Endometrial microvascular endothelial cells (primary cell): Measurements from ENCODE around the gene ZDHHC14. TPM values are rescaled to one million over a fixed set of nuclear protein-coding genes. Genes with fewer than 3 reads are reported as not detected.
"Not testable (repeated sequence)": the region's sequence is repeated elsewhere in the genome, so short reads cannot be mapped to it uniquely, and the experiment has no call there.

Experiments
- in situ Hi-C: cut with HindIII; loops from 2 replicates; pipeline ENCODE4 v1.10.0; 2017; ENCODE audit warnings: low sequenced_read_pairs, low pct_unique_long_range_greater_than_20kb; ENCODE audit errors: inconsistent ontology term
- total RNA-seq: library from RNA; depleted of rRNA; stranded (reverse); fragments of >200 nt; gene quantifications from one replicate; pipeline ENCODE4 v1.2.3, GENCODE V29; 2015; ENCODE audit errors: inconsistent ontology term

ZDHHC14 gene
- total RNA-seq, 1 donor from 2014 or later = 16.4 TPM

DNA sequence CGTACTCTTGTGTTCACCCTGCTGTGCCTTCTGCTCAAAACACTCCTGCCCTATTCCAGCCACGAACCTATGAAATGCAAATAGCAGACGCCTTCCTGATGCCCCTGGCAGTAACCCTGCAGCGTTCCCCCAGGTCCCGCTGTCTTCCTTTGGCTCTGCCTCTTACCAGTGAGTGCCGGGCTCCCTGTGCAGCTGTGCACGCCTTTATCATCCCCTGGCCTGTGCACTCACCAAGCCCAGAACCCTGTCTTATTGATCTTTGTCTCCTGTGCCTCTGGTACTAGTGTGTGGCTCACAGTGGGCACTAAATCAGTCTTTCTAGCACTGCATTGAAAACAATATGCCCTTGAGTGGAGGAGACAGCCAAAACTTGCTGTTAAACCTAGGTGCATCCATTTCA lies 19.7 kb downstream of the ZDHHC14 start:
- in situ Hi-C loops = no loop called here

DNA sequence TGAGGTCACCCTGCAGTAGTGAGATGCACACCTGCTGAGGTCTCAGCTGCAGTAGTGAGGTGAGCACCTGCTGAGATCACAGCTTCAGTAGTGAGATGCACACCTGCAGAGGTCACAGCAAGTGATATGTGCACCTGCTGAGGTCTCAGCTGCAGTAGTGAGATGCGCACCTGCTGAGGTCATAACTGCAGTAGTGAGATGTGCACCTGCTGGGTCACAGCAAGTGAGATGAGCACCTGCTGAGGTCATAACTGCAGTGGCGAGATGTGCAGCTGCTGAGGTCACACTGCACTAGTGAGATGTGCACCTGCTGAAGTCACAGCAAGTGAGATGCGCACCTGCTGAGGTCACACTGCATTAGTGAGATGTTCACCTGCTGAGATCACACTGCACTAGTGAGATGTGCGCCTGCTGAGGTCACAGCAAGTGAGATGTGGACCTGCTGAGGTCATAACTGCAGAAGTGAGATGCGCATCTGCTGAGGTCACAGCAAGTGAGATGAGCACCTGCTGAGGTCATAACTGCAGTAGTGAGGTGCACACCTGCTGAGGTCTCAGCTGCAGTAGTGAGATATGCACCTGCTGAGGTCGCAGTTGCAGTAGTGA lies 20.8 kb downstream of the ZDHHC14 start:
- in situ Hi-C loops = no loop called here

DNA sequence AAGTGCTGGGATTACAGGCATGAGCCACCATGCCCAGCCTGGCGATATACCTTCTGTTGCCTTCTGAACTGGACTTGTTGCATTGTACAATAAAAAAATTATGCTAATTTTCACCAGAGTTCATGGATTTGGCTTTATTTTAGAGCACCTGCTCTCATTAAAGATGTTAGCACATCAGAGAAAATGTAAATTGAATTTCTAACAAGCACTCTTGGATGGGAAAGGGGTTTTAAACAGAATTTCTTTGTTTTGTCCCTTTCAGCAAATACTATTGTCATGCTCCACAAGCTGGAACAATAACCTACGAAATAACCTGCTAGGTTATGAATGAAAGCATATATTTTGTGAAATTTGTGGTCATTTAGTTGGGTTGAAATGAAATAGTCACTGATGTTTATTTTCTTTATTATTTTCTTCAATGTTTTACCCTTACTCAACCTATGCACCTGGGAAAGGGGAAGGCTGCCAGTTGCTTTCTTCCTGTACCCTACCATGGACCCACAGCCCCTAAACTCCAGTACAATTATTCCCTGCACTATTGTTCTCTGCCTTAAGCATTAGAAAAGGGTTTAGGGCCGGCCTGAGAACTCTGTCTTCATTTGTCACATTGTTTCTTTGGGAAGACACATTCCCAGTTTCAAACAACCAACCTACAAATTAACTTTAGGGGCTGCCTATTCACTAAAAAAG lies 22.2 kb downstream of the ZDHHC14 start:
- in situ Hi-C loops = no loop called here

DNA sequence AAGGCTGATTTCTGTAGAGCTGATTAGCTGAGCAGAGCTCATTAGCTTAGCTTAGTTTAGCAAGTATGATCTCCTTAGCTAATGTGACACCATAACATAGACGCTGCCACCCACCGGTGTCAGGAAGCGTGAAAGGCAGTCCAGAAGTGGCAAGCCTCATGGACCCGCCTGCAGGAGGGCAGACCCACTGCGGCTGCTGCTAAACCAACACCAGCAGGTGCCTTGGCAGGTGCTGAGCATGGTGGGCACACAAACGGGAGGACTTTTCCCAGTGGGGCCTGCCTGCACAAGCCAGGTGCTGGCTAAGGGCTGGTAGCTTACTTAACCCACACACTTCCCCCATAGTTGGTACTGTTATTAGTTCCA lies 22.7 kb downstream of the ZDHHC14 start:
- in situ Hi-C loops = no loop called here

DNA sequence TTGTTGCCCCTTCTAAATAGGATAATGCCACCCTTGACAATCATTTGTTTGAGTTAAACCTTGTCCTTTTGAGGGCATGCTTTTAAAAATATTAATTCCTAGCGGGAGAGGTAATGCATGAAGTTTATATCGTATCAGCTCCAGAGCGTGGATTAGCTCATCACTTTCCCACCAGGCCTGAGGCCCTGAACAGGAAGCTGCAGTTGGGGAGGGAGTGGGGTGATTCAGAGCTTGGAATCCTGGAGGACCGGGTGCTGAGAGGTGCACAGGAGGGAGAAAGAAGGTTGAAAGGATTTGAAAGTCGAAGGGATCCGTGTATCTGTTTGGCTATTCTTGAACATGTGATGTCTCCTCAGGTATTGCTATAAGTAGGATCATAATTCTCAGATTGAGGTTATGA lies 25.0 kb downstream of the ZDHHC14 start:
- in situ Hi-C loops = no loop called here

DNA sequence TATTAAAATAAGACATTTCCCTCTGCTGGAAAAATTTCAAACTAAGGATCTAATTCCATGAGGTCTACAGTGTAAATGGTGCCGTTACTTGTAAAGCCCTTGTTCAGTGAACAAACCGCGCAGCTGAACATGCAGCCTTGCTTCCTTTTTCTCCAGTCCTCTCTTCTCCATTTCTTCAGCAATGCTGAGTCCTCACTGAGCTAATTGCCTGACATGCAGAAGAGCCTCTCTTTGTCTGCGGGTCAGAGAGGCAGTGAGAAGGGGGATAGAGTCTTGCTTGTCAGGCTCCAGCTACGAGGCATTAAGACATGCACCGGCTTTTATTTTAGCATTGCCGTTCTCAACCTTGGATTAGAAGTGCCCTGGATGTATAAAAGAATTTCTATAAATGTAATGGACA lies 25.7 kb downstream of the ZDHHC14 start:
- in situ Hi-C loops = no loop called here

DNA sequence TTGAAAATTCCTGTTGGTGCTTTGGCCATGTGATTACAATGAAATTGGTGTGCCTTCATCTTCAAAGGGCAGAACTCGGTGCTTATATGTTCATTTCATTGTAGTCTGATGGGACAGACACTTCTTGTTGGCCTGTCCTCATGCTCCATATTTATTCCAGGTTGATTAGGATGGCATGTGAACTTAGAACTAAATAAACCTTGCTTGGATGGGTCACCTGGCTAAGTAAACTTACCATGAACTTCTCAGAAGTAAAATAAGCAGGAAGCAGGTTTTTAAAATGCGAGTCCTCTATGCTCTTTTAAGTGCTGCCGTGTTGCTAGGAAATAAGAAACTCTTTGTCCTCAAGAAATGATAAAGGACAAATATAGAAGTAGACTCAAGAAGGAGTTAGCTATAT lies 26.7 kb downstream of the ZDHHC14 start:
- in situ Hi-C loops = no loop called here

DNA sequence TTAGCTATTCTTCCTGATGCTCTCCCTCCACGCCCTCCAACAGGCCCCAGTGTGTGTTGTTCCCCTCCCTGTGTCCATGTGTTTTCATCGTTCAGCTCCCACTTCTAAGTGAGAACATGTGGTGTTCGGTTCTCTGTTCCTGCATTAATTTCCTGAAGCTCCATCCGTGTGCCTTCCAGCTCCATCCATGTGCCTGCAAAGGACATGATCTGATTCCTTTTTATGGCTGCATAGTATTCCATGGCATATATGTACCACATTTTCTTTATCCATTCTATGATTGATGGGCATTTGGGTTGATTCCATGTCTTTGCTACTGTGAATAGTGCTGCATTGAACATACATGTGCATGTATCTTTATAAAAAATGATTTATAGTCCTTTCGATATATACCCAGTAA lies 27.4 kb downstream of the ZDHHC14 start:
- in situ Hi-C loops = not testable (repeated sequence)

DNA sequence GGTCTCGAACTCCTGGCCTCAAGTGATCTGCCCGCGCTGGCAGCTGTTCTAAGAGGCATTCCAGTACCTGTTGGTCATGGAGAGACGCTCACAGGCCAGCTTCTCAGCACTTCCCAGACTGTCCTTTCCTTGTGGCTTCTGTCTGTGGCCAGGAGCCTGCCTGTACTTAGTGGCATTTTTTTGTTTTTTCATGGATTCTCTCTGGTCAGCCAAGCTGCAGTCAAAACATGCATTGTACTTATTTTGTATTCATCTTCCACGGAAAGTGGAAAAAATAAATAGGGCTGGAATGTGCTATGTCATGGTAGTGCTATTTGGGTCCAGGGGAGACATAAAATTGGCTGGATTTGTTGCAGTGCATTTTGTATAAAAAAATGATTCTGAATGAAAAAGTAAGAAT lies 29.1 kb downstream of the ZDHHC14 start:
- in situ Hi-C loops = no loop called here

DNA sequence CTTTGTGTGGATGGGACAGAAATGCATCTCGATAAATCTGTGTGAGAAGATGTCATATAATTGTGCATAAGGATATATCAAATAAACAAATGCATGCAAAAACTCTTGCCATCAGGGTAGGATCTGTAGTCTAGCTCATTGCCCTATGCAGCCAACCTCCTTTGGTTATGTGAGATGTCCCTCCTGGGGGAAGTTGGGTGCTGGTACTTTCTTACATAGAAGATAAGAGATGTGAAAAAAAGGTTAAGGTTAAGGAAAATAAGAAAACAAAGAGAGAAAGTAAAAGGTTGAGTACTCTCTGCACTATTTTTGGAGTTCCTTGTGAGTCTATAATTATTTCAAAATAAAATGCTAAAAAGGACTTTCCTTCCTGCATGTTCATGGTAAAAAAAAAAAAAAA lies 30.4 kb downstream of the ZDHHC14 start:
- in situ Hi-C loops = no loop called here

DNA sequence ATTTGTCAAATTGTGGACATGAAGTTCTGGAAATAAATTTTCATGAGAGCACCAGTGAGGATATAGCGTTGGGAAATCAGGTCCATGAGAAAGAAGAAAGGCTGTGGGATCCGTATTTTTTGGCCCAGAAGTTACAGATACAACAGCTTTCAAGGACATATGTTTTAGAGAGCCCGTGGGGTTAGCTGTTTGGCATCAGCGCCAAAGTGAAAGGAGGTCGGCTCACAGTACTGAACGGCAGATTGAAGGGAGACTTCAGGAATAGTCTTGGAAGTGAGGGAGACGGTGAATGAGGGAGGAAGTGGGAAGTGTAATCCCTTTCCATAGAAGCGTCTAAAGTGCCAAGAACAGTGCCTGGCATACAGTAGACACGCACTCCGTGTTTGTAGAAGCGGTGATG lies 31.8 kb downstream of the ZDHHC14 start:
- in situ Hi-C loops = no loop called here

DNA sequence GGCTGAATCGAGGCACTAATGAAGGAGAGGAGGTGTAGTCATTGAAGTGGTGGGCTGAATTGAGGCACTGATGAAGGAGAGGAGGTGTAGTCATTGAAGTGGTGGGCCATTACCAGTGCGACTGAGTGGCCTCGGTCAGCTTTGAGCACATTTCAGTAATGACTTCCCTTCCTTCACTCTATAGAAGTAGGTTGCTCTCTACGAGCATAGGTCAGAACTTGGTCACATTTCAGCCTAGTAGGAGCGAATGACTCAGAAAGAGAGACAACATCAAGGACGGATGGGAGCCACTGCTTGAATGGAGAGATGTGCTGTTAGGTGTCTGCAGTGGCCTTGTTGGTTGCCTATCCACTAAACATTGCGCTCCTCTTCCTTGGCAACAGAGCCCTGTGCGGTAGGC lies 39.5 kb downstream of the ZDHHC14 start:
- in situ Hi-C loops = no loop called here

DNA sequence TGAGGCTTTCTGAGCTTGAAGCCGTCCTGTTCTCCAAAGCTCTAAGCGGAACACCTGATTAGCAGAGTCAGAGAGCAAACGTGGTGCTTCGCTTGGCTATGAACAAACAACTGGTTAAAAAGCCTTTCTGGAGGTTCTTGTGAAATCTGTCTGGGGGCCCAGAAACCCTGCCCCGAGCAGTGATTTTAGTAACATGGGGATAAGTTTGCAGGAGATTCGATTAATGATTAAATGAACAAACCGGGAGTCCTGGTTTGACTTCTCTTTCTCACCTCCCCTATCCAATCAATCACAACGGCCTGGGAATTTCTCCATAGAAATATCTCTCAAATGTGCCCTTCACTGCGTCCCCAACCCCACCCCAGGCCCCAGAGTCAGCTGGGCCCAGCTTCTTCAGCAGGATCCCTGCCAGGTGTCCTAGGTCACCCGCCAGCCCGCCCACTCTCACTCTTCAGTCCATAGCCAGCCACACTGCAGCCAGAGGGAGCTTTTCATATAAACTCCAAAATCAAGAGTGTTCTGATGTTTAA lies 43.6 kb downstream of the ZDHHC14 start:
- in situ Hi-C loops = no loop called here

DNA sequence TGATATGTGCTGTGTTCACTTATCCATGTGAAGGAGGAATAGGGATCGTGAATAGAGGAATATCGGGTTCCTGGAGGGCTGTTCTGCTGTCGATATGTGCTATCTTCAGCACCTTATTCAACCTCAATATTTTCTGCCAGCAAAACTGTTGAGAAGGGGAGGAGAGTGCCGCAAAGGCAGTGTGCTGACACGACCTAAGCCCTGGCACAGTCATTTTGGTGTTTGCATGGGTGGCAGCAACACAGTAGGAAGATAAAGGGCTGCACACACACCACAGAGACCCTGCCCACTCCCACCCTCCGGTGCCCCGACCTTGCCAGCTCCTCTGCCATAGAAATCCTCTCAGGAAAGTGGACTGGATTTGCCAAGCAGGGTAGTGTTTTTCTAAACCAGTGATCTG lies 47.0 kb downstream of the ZDHHC14 start:
- in situ Hi-C loops = no loop called here

DNA sequence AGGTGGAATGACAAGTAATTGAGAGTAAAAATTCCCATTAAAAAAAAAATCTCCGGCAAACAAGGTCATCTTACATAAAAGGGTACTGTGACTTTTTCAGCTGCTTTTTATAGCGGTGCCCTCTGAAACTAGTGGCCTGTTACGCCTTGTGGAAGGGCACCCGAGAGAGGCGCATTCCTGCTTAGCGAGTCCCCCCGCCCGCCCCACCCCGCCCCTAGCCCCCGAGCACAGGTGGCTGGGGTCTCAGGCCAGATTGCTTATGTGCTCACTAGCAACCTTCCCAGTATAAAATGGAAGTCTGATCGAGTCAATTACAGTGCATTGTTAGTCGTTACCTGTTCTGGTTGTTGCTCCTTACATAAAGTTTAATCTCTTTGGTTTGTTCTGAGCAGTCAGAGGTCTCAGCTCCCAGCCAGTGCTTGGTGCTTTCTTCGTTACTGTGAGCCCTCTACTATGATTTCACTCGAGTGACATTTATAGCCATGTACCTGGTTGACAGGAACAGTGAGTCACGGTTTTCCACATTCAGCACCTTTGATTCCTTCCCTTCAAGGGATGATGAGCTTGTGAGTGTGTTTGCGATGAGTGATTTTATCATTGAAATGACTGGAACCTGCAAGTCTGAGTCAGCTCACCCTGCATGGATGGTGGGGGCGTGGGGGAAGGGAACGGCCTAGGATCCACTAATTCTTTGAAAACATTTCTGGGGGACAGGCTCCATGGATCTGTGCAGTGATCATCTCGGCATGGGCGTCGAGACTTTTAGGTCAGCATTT lies 47.6 kb downstream of the ZDHHC14 start:
- in situ Hi-C loops = no loop called here

DNA sequence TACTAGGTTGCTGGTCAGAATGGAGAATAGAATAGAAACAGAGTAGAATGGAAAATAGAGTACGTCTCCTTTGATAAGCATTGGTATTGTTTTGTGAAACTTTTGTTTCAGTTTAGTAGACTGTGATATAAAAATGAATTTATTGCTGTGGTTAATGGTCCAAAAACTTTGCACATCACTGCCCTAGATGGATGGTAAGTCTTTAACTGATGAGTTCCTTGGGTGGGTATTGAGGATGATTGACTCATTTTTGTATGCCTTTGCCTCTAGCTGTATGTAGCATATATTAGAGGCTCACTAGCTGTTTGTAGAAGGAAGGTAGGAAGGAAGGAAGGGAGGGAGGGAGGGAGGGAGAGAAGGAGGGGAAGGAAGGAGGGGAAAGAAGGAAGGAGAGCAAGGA lies 48.3 kb downstream of the ZDHHC14 start:
- in situ Hi-C loops = no loop called here

DNA sequence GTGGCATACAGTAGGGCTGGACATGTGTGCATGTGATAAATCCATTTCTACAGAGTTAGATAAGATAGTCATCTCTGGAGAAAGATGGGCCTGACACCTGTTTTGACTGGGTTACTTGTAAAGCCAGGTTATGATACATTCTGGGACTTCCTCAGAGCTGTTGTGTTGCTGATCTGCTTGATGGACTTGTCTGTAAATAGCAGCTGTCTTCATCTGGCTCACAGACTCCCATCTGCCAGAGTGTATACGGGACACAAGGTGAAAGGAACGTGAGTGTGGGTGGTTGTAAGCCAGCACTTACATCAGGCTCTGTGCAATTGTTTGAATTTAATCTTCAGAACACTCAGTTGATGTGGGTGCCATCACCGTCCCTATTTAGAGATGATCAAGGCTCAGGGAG lies 49.8 kb downstream of the ZDHHC14 start:
- in situ Hi-C loops = no loop called here

DNA sequence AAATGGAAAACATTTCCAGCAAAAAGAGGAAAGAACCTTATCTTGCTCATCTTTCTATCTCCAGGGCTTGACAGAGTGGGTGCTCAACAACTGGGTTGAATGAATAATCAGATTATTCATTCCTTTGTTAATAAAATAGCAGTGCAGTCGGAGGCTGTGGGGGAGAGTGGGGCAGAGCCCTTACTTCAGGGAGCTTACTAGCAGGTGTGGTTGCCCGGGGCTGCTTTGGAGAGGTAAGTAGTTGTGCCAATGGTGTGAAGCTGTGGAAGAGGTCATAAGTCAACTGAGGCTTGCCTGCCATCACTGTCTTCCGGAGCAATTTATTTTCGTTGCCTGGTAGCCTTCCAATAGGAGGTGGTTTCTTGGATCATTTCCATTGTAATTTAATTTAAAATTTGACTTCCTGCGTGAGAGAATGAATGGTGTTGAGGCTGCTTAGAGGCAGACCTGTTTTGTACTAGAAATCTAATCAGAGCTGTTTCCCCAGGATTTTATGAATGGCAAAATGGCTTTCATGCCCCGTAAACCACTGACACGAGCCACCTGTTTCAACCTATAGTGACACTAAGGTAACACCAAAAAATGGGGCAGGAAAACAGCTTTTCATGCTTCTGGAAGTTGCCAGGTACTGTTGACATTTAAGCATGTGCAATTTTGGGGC lies 51.4 kb downstream of the ZDHHC14 start:
- in situ Hi-C loops = no loop called here

DNA sequence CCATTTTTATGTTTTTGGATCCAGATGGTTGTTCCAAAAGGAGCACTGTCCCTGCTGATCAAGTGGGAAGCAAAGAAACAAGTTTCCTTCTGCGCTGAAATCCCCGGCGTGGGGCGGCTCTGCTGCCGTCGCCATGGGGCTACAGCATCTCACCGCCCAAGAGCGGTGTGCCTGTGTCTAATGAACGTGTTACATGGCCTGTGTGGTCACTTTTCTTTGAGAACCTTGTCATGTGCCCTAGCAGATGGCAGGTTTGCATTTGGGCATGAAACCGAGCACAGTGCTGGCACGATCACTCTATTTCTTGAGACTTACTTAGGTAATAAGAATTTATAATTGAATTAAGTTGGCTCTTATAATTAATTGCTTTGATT lies 51.9 kb downstream of the ZDHHC14 start:
- in situ Hi-C loops = no loop called here

DNA sequence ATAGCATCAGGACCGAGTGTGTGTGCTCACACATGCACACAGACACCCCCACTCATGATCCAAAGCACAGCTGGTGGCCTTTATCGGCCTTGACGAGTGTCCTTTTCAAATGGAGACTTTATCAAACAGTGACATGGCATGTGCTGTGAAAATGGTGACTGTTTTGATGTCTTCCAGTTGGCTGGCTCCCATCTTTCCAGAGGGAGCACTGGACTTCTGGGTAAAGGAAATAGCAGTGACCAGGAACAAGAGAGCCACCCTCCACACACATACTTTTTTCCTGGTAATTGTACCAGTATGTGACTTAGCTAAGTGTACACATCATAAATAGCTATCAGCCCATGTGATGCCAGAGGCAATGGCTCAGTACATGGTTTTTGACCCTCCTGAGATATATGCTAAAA lies 52.7 kb downstream of the ZDHHC14 start:
- in situ Hi-C loops = no loop called here
